GM18951 (cell line): ENCODE results near the gene OR51B6.

ENCODE experiments used
- POLR2A ChIP-seq: IDR thresholded peaks from 4 replicates; pipeline ENCODE4 v1.6.1; 2011; ENCODE audit warnings: mild to moderate bottlenecking; ENCODE audit not compliant: insufficient read length, insufficient read depth; ENCODE audit errors: extremely low read depth
- in situ Hi-C: fragments of 300-500 bp; cut with MboI; formaldehyde crosslinking; loops from one replicate; pipeline ENCODE4 v1.12.0; 2022; ENCODE audit warnings: low sequenced_read_pairs, mixed read lengths, inconsistent platforms; ENCODE audit not compliant: unreplicated experiment

OR51B6 gene

DNA sequence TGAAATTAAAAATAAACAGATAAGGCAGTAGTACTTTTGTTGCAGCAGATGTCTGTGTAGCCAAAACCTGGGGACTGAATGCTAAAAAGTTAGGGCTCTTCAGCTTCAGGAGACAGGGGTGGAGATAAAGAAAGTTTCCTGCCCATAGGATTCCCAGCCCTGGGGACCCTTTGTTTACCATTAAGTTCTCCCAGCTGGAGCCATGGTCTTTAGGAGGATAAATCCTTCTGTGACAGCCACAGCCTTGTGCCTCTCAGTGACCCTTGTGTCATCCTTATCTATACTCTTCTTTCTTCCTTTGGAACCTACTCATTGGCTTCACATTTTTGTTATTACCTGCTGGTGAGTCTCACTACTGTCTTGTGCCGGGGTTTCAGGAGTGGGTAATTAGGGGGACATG is 32.3 kb downstream of the OR51B6 start, which contains the start of gene OR51M1:
TSS of gene OR51M1 (plus strand) at position 237 of the 400 bp plus-strand sequence. CDS start 5,587 bp downstream, outside the sequence.
- TF ChIP-seq POLR2A: no peak
- in situ Hi-C loops: loop anchor here (25.0 kb wide), 1 partner anchor 771 kb away; the partner anchor contains the start of gene TRIM68

DNA sequence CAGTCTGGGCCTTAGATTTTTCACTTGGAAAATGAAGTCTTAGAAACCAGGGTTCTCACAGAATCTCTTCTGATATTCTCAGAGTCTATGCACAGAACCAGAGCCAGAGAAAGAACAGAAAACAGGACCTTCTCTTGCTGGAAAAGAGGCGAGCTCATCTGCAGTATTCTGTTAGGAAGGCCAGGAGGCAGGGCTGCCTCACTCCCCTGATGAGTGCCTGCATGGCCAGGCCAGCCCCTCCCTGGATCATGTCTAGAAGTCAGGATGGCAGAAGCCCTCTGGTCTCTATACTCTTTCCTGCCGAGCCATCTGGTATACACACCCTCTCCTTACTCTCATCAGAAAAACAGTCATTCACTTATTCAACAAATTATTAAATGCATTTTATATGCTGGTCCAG is 33.0 kb downstream of the OR51B6 start:
- in situ Hi-C loops: loop anchor here (25.0 kb wide), 1 partner anchor 772 kb away; the partner anchor contains the start of gene TRIM68
- TF ChIP-seq POLR2A: no peak

DNA sequence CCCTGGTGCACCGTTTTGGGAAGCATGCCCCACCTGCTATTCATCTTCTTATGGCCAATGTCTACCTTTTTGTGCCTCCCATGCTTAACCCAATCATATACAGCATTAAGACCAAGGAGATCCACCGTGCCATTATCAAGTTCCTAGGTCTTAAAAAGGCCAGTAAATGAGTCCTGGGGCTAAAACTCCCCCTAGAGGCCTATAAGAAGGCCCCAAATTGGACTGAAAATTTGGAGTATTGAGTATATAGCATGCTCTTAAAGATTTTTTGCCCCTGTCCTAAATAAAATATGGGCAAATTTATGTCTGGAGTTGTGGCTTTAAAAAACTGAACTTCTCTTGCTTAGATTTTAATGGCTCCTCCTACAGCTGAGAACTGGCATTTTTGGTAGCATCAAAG is 38.9 kb downstream of the OR51B6 start:
- TF ChIP-seq POLR2A: no peak
- in situ Hi-C loops: loop anchor here (25.0 kb wide), 1 partner anchor 778 kb away; the partner anchor contains the start of gene TRIM68

- in situ Hi-C loops: loop anchor here (25.0 kb wide), 1 partner anchor 782 kb away; the partner anchor contains the start of gene TRIM68
- TF ChIP-seq POLR2A: no peak
Observed at GRCh38 chr11:5394091-5394490, 42.8 kb downstream of the OR51B6 start.

- in situ Hi-C loops: loop anchor here (25.0 kb wide), 1 partner anchor 787 kb away; the partner anchor contains the start of gene TRIM68
Observed at GRCh38 chr11:5398936-5399335, 47.6 kb downstream of the OR51B6 start.

More at GRCh38 chr11:5398936-5399335, 47.6 kb downstream of the OR51B6 start:
- TF ChIP-seq POLR2A: no peak
